Measurements from ENCODE around the gene VDR. TPM values are rescaled to one million over a fixed set of nuclear protein-coding genes. Genes with fewer than 3 reads are reported as not detected.
"Not testable (repeated sequence)": the region's sequence is repeated elsewhere in the genome, so short reads cannot be mapped to it uniquely, and the experiment has no call there.

Gene VDR
- polyA plus RNA-seq, 3 donors, result 3.7 to 4.3 (median 4.3) TPM

- DNase-seq (ENCODE audit: low read depth in 3 of 3, low spot score in 2 of 3), result no peak
These were observed 53.4 kb downstream of the VDR start for GRCh38 chr12:47851303-47851952.

DNA sequence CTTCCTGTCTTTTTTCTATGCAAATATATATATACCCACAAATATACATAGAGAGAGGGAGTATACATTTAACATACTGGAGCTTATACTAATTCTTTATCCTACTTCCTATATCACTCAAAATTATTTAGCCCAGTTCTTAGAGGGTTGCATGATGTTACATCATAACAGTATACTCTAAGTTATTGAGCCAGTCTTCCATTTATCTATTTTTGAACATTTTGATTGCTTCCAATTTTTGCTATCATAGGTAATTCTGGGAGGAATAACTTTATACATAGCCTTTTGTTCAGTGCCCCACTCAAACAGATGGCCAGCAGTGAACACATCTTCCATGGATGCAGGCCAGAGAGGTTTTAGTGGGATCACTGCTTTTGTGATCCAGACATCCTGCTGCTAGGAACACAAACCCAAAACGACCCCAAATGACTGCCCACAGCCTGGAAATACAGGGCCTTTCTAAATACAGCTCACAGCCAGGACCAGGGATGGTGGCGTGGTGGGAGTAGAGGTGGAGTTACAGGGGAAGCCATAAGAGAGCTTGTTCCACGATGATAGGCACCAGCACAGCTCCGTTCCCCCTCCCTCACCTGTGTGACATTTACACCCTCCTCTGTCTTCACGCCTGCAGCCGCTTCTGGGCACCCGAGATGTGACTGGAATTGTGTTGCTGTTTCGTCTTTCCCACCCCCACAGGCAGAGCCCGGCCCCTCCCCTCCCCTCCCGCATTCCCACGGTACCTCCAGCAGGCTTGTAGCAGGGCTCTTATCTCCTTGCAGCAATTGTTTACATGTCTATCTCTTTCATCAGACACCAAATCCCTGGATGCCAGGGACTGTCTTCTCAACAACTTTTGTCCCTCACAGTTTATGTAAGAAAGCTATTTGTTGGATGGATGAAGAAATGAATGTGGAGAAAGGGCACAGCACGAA, 54.4 kb downstream of the VDR start:
- no peak for DNase-seq (ENCODE audit: low read depth in 3 of 3, low spot score in 2 of 3)

- DNase-seq (ENCODE audit: low read depth in 3 of 3, low spot score in 2 of 3), result no peak
These were observed 55.5 kb downstream of the VDR start for GRCh38 chr12:47849261-47849660.

- DNase-seq (ENCODE audit: low read depth in 3 of 3, low spot score in 2 of 3), result no peak
These were observed 55.9 kb downstream of the VDR start for GRCh38 chr12:47848853-47849252.

GRCh38 chr12:47846294-47846996, 58.3 kb downstream of the VDR start:
- DNase-seq (ENCODE audit: low read depth in 3 of 3, low spot score in 2 of 3), result no peak

GRCh38 chr12:47845081-47845480, 59.7 kb downstream of the VDR start:
- no peak for DNase-seq (ENCODE audit: low read depth in 3 of 3, low spot score in 2 of 3)

- no peak for DNase-seq (ENCODE audit: low read depth in 3 of 3, low spot score in 2 of 3)
These were observed 60.4 kb downstream of the VDR start for GRCh38 chr12:47844264-47845019.

GRCh38 chr12:47843226-47843980, 61.4 kb downstream of the VDR start:
- DNase-seq (ENCODE audit: low read depth in 3 of 3, low spot score in 2 of 3), result no peak

GRCh38 chr12:47842543-47842942, 62.3 kb downstream of the VDR start:
- DNase-seq (ENCODE audit: low read depth in 3 of 3, low spot score in 2 of 3), result not testable (repeated sequence)

GRCh38 chr12:47841910-47842309, 62.9 kb downstream of the VDR start:
- no peak for DNase-seq (ENCODE audit: low read depth in 3 of 3, low spot score in 2 of 3)

DNA sequence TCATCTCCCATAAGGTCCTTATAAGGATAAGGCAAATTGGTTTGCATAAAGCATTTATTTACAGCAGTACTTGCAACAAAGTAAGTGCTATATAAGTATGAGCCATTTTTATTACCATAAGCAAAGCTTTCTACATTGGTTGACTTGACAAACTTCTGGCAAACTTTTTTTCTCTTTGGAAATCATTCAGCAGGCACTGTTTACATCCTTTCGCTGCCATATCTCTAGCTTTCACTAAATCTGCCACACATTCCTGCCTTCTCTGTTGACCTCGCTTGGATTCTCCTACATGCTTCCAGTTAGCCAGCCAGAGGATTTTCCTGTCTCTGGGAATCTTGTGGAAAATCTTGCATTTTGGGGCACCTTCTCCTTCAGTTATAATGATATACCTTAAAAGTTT, 63.3 kb downstream of the VDR start:
- no peak for DNase-seq (ENCODE audit: low read depth in 3 of 3, low spot score in 2 of 3)

- no peak for DNase-seq (ENCODE audit: low read depth in 3 of 3, low spot score in 2 of 3)
These were observed 64.2 kb downstream of the VDR start for GRCh38 chr12:47840571-47840970.

DNA sequence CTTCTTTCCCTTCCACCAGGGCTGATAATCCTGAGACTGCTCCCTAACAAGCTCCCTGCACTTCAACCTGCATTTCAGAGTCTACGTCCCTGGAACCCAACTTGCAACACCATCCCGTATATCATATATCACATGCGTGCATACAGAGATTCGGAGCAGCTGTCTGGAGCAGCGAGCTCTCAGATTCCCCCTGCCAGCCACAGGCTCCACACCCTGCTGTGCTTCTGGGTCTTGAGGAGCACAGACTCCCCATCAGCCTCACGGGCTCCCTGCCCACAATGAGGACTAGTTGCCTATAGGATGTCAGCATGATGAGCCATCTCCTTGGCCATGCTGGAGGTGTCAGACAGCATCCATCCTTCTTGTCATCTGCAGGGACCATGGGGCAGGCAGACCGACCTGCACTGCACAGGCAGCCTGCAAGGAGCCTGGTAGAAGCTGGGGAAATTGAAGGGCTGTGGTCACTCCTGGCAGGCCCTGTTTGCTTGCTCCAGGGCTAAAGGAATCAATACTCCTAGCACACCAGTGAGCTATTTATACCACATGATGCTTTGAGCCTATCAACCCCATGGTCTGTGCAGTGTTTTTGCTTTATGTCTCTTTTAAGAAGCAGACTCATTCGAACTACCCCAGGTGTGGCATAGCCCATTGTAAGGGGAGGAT, 65.4 kb downstream of the VDR start:
- no peak for DNase-seq (ENCODE audit: low read depth in 3 of 3, low spot score in 2 of 3)

- no peak for DNase-seq (ENCODE audit: low read depth in 3 of 3, low spot score in 2 of 3)
These were observed 66.4 kb downstream of the VDR start for GRCh38 chr12:47838286-47838931.

GRCh38 chr12:47837190-47838171, 67.3 kb downstream of the VDR start:
- peak in 2 of 3 donors; percentile 48 to 63 for DNase-seq (ENCODE audit: low read depth in 3 of 3, low spot score in 2 of 3)

- DNase-seq (ENCODE audit: low read depth in 3 of 3, low spot score in 2 of 3), result no peak
These were observed 69.0 kb downstream of the VDR start for GRCh38 chr12:47835831-47836155.

DNA sequence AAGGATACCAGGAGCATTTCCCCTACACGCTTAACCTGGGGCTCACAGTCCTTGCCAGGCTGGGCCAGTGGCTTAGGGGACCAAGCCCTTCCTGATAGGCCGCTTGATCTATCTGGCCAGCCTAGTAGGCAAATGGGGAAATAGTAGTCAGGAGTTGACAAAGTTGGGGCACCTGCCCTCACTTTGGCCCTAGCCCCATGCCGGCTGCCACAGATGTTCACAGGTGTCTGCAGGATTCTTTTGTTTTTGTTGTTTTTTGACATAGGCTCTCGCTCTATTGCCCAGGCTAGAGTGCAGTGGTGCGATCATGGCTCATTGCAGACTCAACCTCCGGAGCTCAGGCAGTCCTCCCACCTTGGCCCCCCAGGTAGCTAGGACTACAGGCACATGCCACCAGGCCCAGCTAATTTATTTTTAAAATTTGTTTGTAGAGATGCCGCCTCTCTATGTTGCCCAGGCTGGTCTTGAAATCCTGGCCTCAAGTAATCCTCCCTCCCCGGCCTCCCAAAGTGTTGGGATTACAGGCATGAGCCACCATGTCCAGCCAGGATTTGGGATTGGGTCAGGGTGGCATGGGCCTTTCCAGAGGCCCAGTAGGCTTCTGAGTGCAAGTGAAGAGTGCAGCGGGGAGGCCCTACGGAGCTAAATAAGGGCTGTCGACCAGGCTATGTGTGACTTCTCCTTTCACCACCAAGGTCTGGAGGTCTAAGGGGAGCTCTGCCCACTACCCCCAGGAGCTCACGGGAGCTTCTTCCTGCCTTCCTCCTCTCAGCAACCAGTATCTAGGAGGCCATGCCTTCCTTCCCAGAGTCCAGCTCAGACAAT, 69.6 kb downstream of the VDR start:
- DNase-seq (ENCODE audit: low read depth in 3 of 3, low spot score in 2 of 3), result no peak

Data from right renal cortex interstitium (tissue), 3 donors.